ENCODE measurements around the gene STAT4. TPM values are rescaled to one million over a fixed set of nuclear protein-coding genes. Genes with fewer than 3 reads are reported as not detected.
A peak's percentile ranks its signal among the peaks of the same experiment; 100 is the strongest.

STAT4 gene
- total RNA-seq, 1 donor = 0.54 TPM

- H3K4me3 ChIP-seq (ENCODE audit: low read depth, low read length) = no peak overlapping the region
- no peak for TF ChIP-seq CTCF (IDR thresholded peaks at IDR 0.05; ENCODE audit: insufficient read depth, low read length)
- peak; percentile 24 for DNase-seq (ENCODE audit: low read depth)
Measured at GRCh38 chr2:191105082-191105481, 45.7 kb downstream of the STAT4 start.

GRCh38 chr2:191103774-191104173, 47.0 kb downstream of the STAT4 start:
- no peak overlapping the region for H3K4me3 ChIP-seq (ENCODE audit: low read depth, low read length)
- TF ChIP-seq CTCF (IDR thresholded peaks at IDR 0.05; ENCODE audit: insufficient read depth, low read length) = no peak
- DNase-seq (ENCODE audit: low read depth) = no peak

GRCh38 chr2:191100216-191100615, 50.6 kb downstream of the STAT4 start:
- no peak for TF ChIP-seq CTCF (IDR thresholded peaks at IDR 0.05; ENCODE audit: insufficient read depth, low read length)

GRCh38 chr2:191087311-191087710, 63.5 kb downstream of the STAT4 start:
- no peak for TF ChIP-seq CTCF (IDR thresholded peaks at IDR 0.05; ENCODE audit: insufficient read depth, low read length)
- H3K4me3 ChIP-seq (ENCODE audit: low read depth, low read length) = no peak overlapping the region
- no peak for DNase-seq (ENCODE audit: low read depth)

More at GRCh38 chr2:191100216-191100615, 50.6 kb downstream of the STAT4 start:
- DNase-seq (ENCODE audit: low read depth) = no peak
- no peak overlapping the region for H3K4me3 ChIP-seq (ENCODE audit: low read depth, low read length)

- H3K4me3 ChIP-seq (ENCODE audit: low read depth, low read length) = no peak overlapping the region
- TF ChIP-seq CTCF (IDR thresholded peaks at IDR 0.05; ENCODE audit: insufficient read depth, low read length) = no peak
- DNase-seq (ENCODE audit: low read depth) = no peak
Measured at GRCh38 chr2:191086706-191087105, 64.1 kb downstream of the STAT4 start.

- no peak for DNase-seq (ENCODE audit: low read depth)
- TF ChIP-seq CTCF (IDR thresholded peaks at IDR 0.05; ENCODE audit: insufficient read depth, low read length) = no peak
- no peak overlapping the region for H3K4me3 ChIP-seq (ENCODE audit: low read depth, low read length)
Measured at GRCh38 chr2:191083540-191083939, 67.3 kb downstream of the STAT4 start.

GRCh38 chr2:191082321-191082720, 68.5 kb downstream of the STAT4 start:
- no peak overlapping the region for H3K4me3 ChIP-seq (ENCODE audit: low read depth, low read length)
- no peak for DNase-seq (ENCODE audit: low read depth)
- no peak for TF ChIP-seq CTCF (IDR thresholded peaks at IDR 0.05; ENCODE audit: insufficient read depth, low read length)

All from fibroblast of the aortic adventitia (primary cell).